ENCODE data around the gene OLFM2.
A peak's percentile ranks its signal among the peaks of the same experiment; 100 is the strongest.
"Not testable (repeated sequence)": the region's sequence is repeated elsewhere in the genome, so short reads cannot be mapped to it uniquely, and the experiment has no call there.

Gene OLFM2

GRCh38 chr19:9828551-9829063 is 107.7 kb downstream of the OLFM2 start:
- DNase-seq: no peak
- no peak for ATAC-seq

- peak; percentile 91 for DNase-seq
- ATAC-seq: peak; percentile 99
Measured at GRCh38 chr19:9827289-9828238, 108.8 kb downstream of the OLFM2 start, which contains the start of gene UBL5. TSS of gene UBL5 (plus strand) at chr19:9827918. CDS start at chr19:9828338, 420 bp downstream.

GRCh38 chr19:9823816-9824215 is 112.5 kb downstream of the OLFM2 start:
- no peak for DNase-seq
- ATAC-seq: no peak

- DNase-seq, ATAC-seq: not testable (repeated sequence)
Measured at GRCh38 chr19:9820034-9820433, 116.3 kb downstream of the OLFM2 start.

GRCh38 chr19:9819596-9819909 is 116.8 kb downstream of the OLFM2 start:
- DNase-seq: no peak
- ATAC-seq: no peak

- DNase-seq (peak; percentile 100), ATAC-seq (peak; percentile 95)
Measured at GRCh38 chr19:9818734-9819595, 117.3 kb downstream of the OLFM2 start, which contains the start of gene FBXL12. TSS of gene FBXL12 (minus strand) at chr19:9819079. CDS start at chr19:9818813, 266 bp downstream.

GRCh38 chr19:9818175-9818733 is 118.1 kb downstream of the OLFM2 start:
- DNase-seq (no peak), ATAC-seq (no peak)

- DNase-seq (no peak), ATAC-seq (no peak)
Measured at GRCh38 chr19:9811139-9811538, 125.2 kb downstream of the OLFM2 start.

- ATAC-seq (no peak), DNase-seq (no peak)
Measured at GRCh38 chr19:9808855-9809824, 127.2 kb downstream of the OLFM2 start.

- DNase-seq: no peak
- no peak for ATAC-seq
Measured at GRCh38 chr19:9806803-9807202, 129.5 kb downstream of the OLFM2 start.
